H1 (cell line): ENCODE results near the gene PMFBP1. TPM values are rescaled to one million over a fixed set of nuclear protein-coding genes. Genes with fewer than 3 reads are reported as not detected.

Source experiments
- CTCF ChIA-PET: fragments of 300-600 bp; sonication (Branson Sonifier 250); formaldehyde crosslinking; loops from one replicate; lab custom pipeline; 2021; ENCODE audit not compliant: partially characterized antibody; lab: Charles Lee
- POLR2A ChIA-PET: fragments of 300-600 bp; sonication (Branson Sonifier 250); formaldehyde crosslinking; loops from one replicate; lab custom pipeline; 2021; ENCODE audit warnings: inconsistent platforms; ENCODE audit not compliant: partially characterized antibody; lab: Charles Lee
- DNase-seq, 2 experiments: peaks; one replicate each; pipeline versions ENCODE4 v3.0.0 to v3.0.0-alpha.2; 2010 to 2022; ENCODE audit warnings: low spot score in 2 of 2, low read depth in 1 of 2, mixed read lengths in 1 of 2
- FAIRE-seq: peaks from 2 replicates; lab custom pipeline; 2011; peaks lifted over from hg19 to GRCh38; lab: Jason Lieb, UNC
- H2AFZ ChIP-seq: 2 replicates; pipeline ENCODE4 v1.8.1; 2012; ENCODE audit warnings: low read length, inconsistent platforms
- H2AK5ac ChIP-seq: 2 replicates; pipeline ENCODE4 v1.6.1; 2013; ENCODE audit warnings: low read depth, low read length
- H2BK120ac ChIP-seq: replicated peaks from 2 replicates; pipeline ENCODE3; 2013; ENCODE audit warnings: low read depth, low read length, inconsistent platforms
- H2BK12ac ChIP-seq: 2 replicates; pipeline ENCODE4 v1.6.1; 2013; ENCODE audit warnings: low read depth, low read length
- H2BK15ac ChIP-seq: 2 replicates; pipeline ENCODE4 v1.6.1; 2013; ENCODE audit warnings: low read length
- H2BK20ac ChIP-seq: 2 replicates; pipeline ENCODE4 v1.6.1; 2013; ENCODE audit warnings: low read length
- H2BK5ac ChIP-seq: 2 replicates; pipeline ENCODE4 v1.6.1; 2013; ENCODE audit warnings: low read depth, low read length
- H3K14ac ChIP-seq: 2 replicates; pipeline ENCODE4 v1.6.1; 2013; ENCODE audit warnings: inconsistent platforms; ENCODE audit not compliant: insufficient read length
- H3K18ac ChIP-seq: 2 replicates; pipeline ENCODE4 v1.6.1; 2013; ENCODE audit warnings: low read length; ENCODE audit errors: extremely low read depth
- H3K23ac ChIP-seq: 2 replicates; pipeline ENCODE4 v1.6.1; 2013; ENCODE audit warnings: inconsistent platforms; ENCODE audit not compliant: insufficient read length
- H3K23me2 ChIP-seq: 2 replicates; pipeline ENCODE4 v1.6.1; 2013; ENCODE audit warnings: low read depth, low read length
- H3K27ac ChIP-seq: 2 replicates; pipeline ENCODE4 v1.6.1; 2011; ENCODE audit warnings: low read depth, low read length, inconsistent platforms
- H3K27me3 ChIP-seq, 4 experiments: replicated peaks in 1 of 4; 1 replicate in 1 of 4; 2 replicates in 3 of 4; pipeline versions ENCODE4 v1.6.1 to v1.8.1; 2011 to 2013; ENCODE audit warnings: low read length in 3 of 4, mild to moderate bottlenecking in 3 of 4, inconsistent platforms in 2 of 4, mixed read lengths in 2 of 4, moderate library complexity in 1 of 4; ENCODE audit not compliant: control insufficient read depth in 3 of 4, insufficient read depth in 3 of 4; ENCODE audit errors: extremely low read depth in 1 of 4
- H3K36me3 ChIP-seq, 4 experiments: 2 replicates each; pipeline versions ENCODE4 v1.6.1 to v1.8.1; 2011 to 2013; ENCODE audit warnings: mild to moderate bottlenecking in 4 of 4, low read length in 3 of 4, moderate library complexity in 2 of 4, control low read depth in 1 of 4, inconsistent platforms in 1 of 4; ENCODE audit not compliant: insufficient read depth in 4 of 4, control insufficient read depth in 2 of 4
- H3K4ac ChIP-seq: replicated peaks from 2 replicates; pipeline ENCODE3; 2013; ENCODE audit warnings: low read length, low read depth, mixed read lengths, inconsistent platforms; ENCODE audit not compliant: insufficient read length
- H3K4me1 ChIP-seq, 4 experiments: replicated peaks in 1 of 4; 1 replicate in 1 of 4; 2 replicates in 3 of 4; pipeline versions ENCODE4 v1.6.1 to v1.8.1; 2011 to 2013; ENCODE audit warnings: low read length in 3 of 4, inconsistent platforms in 2 of 4, mixed read lengths in 1 of 4; ENCODE audit not compliant: insufficient read depth in 4 of 4, control insufficient read depth in 3 of 4
- H3K4me2 ChIP-seq, 2 experiments: 2 replicates each; pipeline versions ENCODE4 v1.6.1 to v1.8.1; 2011 to 2013; ENCODE audit warnings: low read depth in 2 of 2, low read length in 2 of 2, control low read depth in 1 of 2, inconsistent platforms in 1 of 2, mild to moderate bottlenecking in 1 of 2; ENCODE audit not compliant: insufficient read depth in 1 of 2
- H3K4me3 ChIP-seq, 4 experiments: fragments of 200-600, 300-600 bp in 1 of 4; sonication (generic), shearing (Covaris generic), sonication (Bioruptor Twin) in 1 of 4; 2 replicates each; pipeline versions ENCODE4 v1.5.1 to v1.8.1; 2011 to 2016; ENCODE audit warnings: low read length in 4 of 4, low read depth in 3 of 4, control low read depth in 2 of 4, inconsistent platforms in 2 of 4, mild to moderate bottlenecking in 2 of 4, mixed read lengths in 1 of 4, moderate library complexity in 1 of 4; ENCODE audit not compliant: insufficient read depth in 2 of 4; ENCODE audit errors: extremely low read depth in 1 of 4
- H3K56ac ChIP-seq: replicated peaks from 2 replicates; pipeline ENCODE3; 2013; ENCODE audit warnings: low read depth, mild to moderate bottlenecking, mixed read lengths, low read length, inconsistent platforms; ENCODE audit not compliant: insufficient read length
- H3K79me1 ChIP-seq: 2 replicates; pipeline ENCODE4 v1.6.1; 2013; ENCODE audit warnings: low read depth, low read length, control low read depth
- H3K79me2 ChIP-seq, 2 experiments: 2 replicates each; pipeline versions ENCODE4 v1.6.1 to v1.8.1; 2012 to 2013; ENCODE audit warnings: low read length in 2 of 2, mild to moderate bottlenecking in 2 of 2, inconsistent platforms in 1 of 2; ENCODE audit not compliant: insufficient read depth in 2 of 2, control insufficient read depth in 1 of 2
- H3K9ac ChIP-seq, 4 experiments: replicated peaks in 1 of 4; 1 replicate in 1 of 4; 2 replicates in 3 of 4; pipeline versions ENCODE4 v1.6.1 to v1.8.1; 2011 to 2013; ENCODE audit warnings: low read depth in 3 of 4, low read length in 3 of 4, control low read depth in 2 of 4, mild to moderate bottlenecking in 2 of 4, moderate library complexity in 2 of 4, inconsistent platforms in 1 of 4; ENCODE audit errors: extremely low read depth in 1 of 4
- H3K9me3 ChIP-seq, 2 experiments: 2 replicates each; pipeline versions ENCODE4 v1.6.1 to v1.8.1; 2012 to 2013; ENCODE audit warnings: mild to moderate bottlenecking in 2 of 2, moderate library complexity in 2 of 2, control low read depth in 1 of 2, inconsistent platforms in 1 of 2, low read depth in 1 of 2, low read length in 1 of 2, mixed read lengths in 1 of 2; ENCODE audit not compliant: insufficient read depth in 2 of 2
- H4K20me1 ChIP-seq, 2 experiments: replicated peaks in 1 of 2; 2 replicates each; pipeline versions ENCODE3 to v1.8.1; 2011 to 2013; ENCODE audit warnings: inconsistent platforms in 2 of 2, low read length in 2 of 2, mild to moderate bottlenecking in 1 of 2; ENCODE audit not compliant: insufficient read depth in 2 of 2, control insufficient read depth in 1 of 2
- H4K5ac ChIP-seq: 2 replicates; pipeline ENCODE4 v1.6.1; 2013; ENCODE audit warnings: low read length, low read depth, mixed read lengths, inconsistent platforms; ENCODE audit not compliant: insufficient read length
- H4K8ac ChIP-seq: 2 replicates; pipeline ENCODE4 v1.8.0; 2013; ENCODE audit warnings: mild to moderate bottlenecking, moderate library complexity, low read length, inconsistent platforms; ENCODE audit not compliant: insufficient read depth; ENCODE audit errors: extremely low read depth
- H4K91ac ChIP-seq: replicated peaks from 2 replicates; pipeline ENCODE3; 2013; ENCODE audit warnings: low read length, mixed read lengths, inconsistent platforms; ENCODE audit not compliant: insufficient read length
- CBX8 ChIP-seq: fragments of 300-800, 300-1000 bp; sonication (generic); IDR thresholded peaks from 2 replicates; pipeline ENCODE4 v1.7.1; 2016; ENCODE audit warnings: low read depth, low read length, borderline replicate concordance
- E2F6 ChIP-seq: IDR thresholded peaks from 2 replicates; pipeline ENCODE4 v1.6.1; 2012; ENCODE audit warnings: inconsistent platforms
- EZH2 ChIP-seq: fragments of 200-600 bp; sonication (generic); IDR thresholded peaks from 2 replicates; pipeline ENCODE4 v1.7.1; 2012; ENCODE audit warnings: low read depth, mild to moderate bottlenecking, moderate library complexity, low read length, inconsistent platforms; ENCODE audit not compliant: severe bottlenecking
- HDAC2 ChIP-seq, 2 experiments: fragments of 300-600 bp in 1 of 2; sonication (generic) in 1 of 2; IDR thresholded peaks; 2 replicates each; pipeline ENCODE4 v1.6.1; 2011 to 2012; ENCODE audit warnings: low read depth in 2 of 2, low read length in 2 of 2, mild to moderate bottlenecking in 2 of 2, moderate library complexity in 2 of 2, borderline replicate concordance in 1 of 2, inconsistent platforms in 1 of 2
- NANOG ChIP-seq: IDR thresholded peaks from 2 replicates; pipeline ENCODE4 v1.6.1; 2011; ENCODE audit warnings: low read length, low read depth, mild to moderate bottlenecking, inconsistent platforms; ENCODE audit not compliant: insufficient read depth, poor library complexity, severe bottlenecking
- POU5F1 ChIP-seq: IDR thresholded peaks from 2 replicates; pipeline ENCODE4 v1.6.1; 2011; ENCODE audit warnings: low read depth, mild to moderate bottlenecking, low read length, moderate library complexity
- SP1 ChIP-seq: IDR thresholded peaks from 2 replicates; pipeline ENCODE4 v1.6.1; 2011; ENCODE audit warnings: low read depth, low read length
- USF2 ChIP-seq: IDR thresholded peaks from 2 replicates; pipeline ENCODE4 v1.6.1; 2011; ENCODE audit warnings: low read length, improper control_type of control experiment
- WGBS, 2 experiments: shearing (Covaris generic) in 1 of 2; methylation state at CpG; one replicate each; pipeline versions ENCODE4 v1.1.6 to v1.1.7; 2013 to 2015; ENCODE audit warnings: low lambda C conversion rate in 2 of 2, mixed read lengths in 2 of 2, inconsistent platforms in 1 of 2, low coverage in 1 of 2, missing lambda C conversion rate in 1 of 2; ENCODE audit not compliant: insufficient replicate concordance in 2 of 2, insufficient coverage in 1 of 2, insufficient read length in 1 of 2; ENCODE audit errors: extremely low coverage in 1 of 2, missing lambda C conversion rate in 1 of 2; 5-methylcytosine and 5-hydroxymethylcytosine counted together
- polyA plus RNA-seq, 7 experiments: library from polyadenylated mRNA; depleted of rRNA in 3 of 7; stranded (reverse) in 5 of 7; unstranded in 2 of 7; fragments of >200 nt in 5 of 7; fragments of 200-250 nt in 2 of 7; gene quantifications; 1 replicate in 5 of 7; 2 replicates in 1 of 7; 4 replicates in 1 of 7; pipeline versions ENCODE4 v1.2.1 to v1.2.3, GENCODE V29; 2011 to 2013; ENCODE audit warnings: missing spikeins in 2 of 7, mixed read lengths in 2 of 7
- total RNA-seq: library from RNA; stranded (reverse); fragmentation: NEBNext Ultra II Directional; extraction: Animal tissue kit (Norgen Biotek cat#: 25700); gene quantifications from 2 replicates; pipeline ENCODE4 v1.2.1, GENCODE V29; 2021

The PMFBP1 gene
- total and polyA plus RNA-seq, 2 of the 8 experiments (the other 6 are each of a cell fraction or from before 2014, with no cell fraction given): 0.32 to 1.6 TPM

GRCh38 chr16:72108353-72109102 lies 63.4 kb downstream of the PMFBP1 start:
- Histone ChIP-seq H3K79me1 (no peaks in the 10 kb centered on the region), H3K56ac (no peak overlapping the region), H3K4me1 (no peaks in the 10 kb centered on the region), H2AFZ (no peak overlapping the region), H3K9me3 (no peaks in the 10 kb centered on the region), H3K79me2 (no peaks in the 10 kb centered on the region), H3K23ac (no peak overlapping the region), H4K91ac (no peak overlapping the region), H2BK5ac (no peak overlapping the region), H4K8ac (no peak overlapping the region; the same call in 1 of the 2 replicates), H4K5ac (no peak overlapping the region), H2AK5ac (no peak overlapping the region), H2BK120ac (no peak overlapping the region), H3K27me3 (no peaks in the 10 kb centered on the region), H4K20me1 (peaks cover 0 to 5% of the 10 kb centered on the region in 2 experiments), H3K27ac (no peak overlapping the region), H3K4me3 (no peak overlapping the region), H3K9ac (no peak overlapping the region), H3K4ac (no peak overlapping the region), H3K23me2 (no peaks in the 10 kb centered on the region), H3K36me3 (peaks cover 29 to 78% (median 66%) of the 10 kb centered on the region in 4 experiments), H3K18ac (no peak overlapping the region), H2BK20ac (no peak overlapping the region), H2BK12ac (no peak overlapping the region), H3K14ac (no peak overlapping the region), H3K4me2 (no peak overlapping the region), H2BK15ac (no peak overlapping the region)
- POLR2A ChIA-PET: interaction anchor here (0.7 to 1.5 kb wide), 4 partner anchors 9 to 14 kb away, joined by 3 to 6 read pairs (median 4); no protein-coding TSS in a partner anchor
- CTCF ChIA-PET: interaction anchor here (0.7 to 1.1 kb wide), 2 partner anchors 10 to 16 kb away, joined by 3 read pairs; no protein-coding TSS in a partner anchor
- 91% methylated on average over 15 of the region's 16 CpGs; no CpG with 5 or more reads in 1 of the 2 experiments for WGBS, 2 experiments
- FAIRE-seq: no peak
- no peak for DNase-seq
- TF ChIP-seq EZH2 (no peak), POU5F1 (no peak), USF2 (no peak), SP1 (no peak), E2F6 (no peak), CBX8 (no peak), HDAC2 (IDR thresholded peaks at IDR 0.05; ENCODE audit: borderline replicate concordance in 1 of 2, low read depth in 2 of 2, low read length in 2 of 2) (no peak), NANOG (no peak)
